Measurements from ENCODE around the gene STXBP6.
"Not testable (repeated sequence)": the region's sequence is repeated elsewhere in the genome, so short reads cannot be mapped to it uniquely, and the experiment has no call there.

Gene STXBP6

GRCh38 chr14:24944800-24945199 is 105.1 kb downstream of the STXBP6 start:
- no peaks in the 10 kb centered on the region for H3K36me3 ChIP-seq (ENCODE audit: control insufficient read depth in 1 of 2, insufficient read depth in 2 of 2, low read length in 2 of 2)
- H3K4me1 ChIP-seq (ENCODE audit: control insufficient read depth in 1 of 2, insufficient read depth in 2 of 2, low read length in 2 of 2) = peaks cover 0 to 4% of the 10 kb centered on the region in 2 donors
- H3K9me3 ChIP-seq (ENCODE audit: control insufficient read depth in 1 of 2, low read length in 2 of 2) = no peaks in the 10 kb centered on the region
- no peak overlapping the region for H3K27ac ChIP-seq (ENCODE audit: low read length)
- no peaks in the 10 kb centered on the region for H3K27me3 ChIP-seq (ENCODE audit: low read depth, low read length)
- H3K4me3 ChIP-seq (ENCODE audit: low read depth in 1 of 2, low read length in 2 of 2) = no peak overlapping the region

GRCh38 chr14:24943024-24943423 is 106.9 kb downstream of the STXBP6 start:
- no peak overlapping the region for H3K27ac ChIP-seq (ENCODE audit: low read length)
- no peaks in the 10 kb centered on the region for H3K36me3 ChIP-seq (ENCODE audit: control insufficient read depth in 1 of 2, insufficient read depth in 2 of 2, low read length in 2 of 2)
- H3K4me3 ChIP-seq (ENCODE audit: low read depth in 1 of 2, low read length in 2 of 2) = no peak overlapping the region
- no peaks in the 10 kb centered on the region for H3K9me3 ChIP-seq (ENCODE audit: control insufficient read depth in 1 of 2, low read length in 2 of 2)
- peaks cover 0 to 4% of the 10 kb centered on the region in 2 donors for H3K4me1 ChIP-seq (ENCODE audit: control insufficient read depth in 1 of 2, insufficient read depth in 2 of 2, low read length in 2 of 2)
- no peaks in the 10 kb centered on the region for H3K27me3 ChIP-seq (ENCODE audit: low read depth, low read length)

- H3K4me1 ChIP-seq (ENCODE audit: control insufficient read depth in 1 of 2, insufficient read depth in 2 of 2, low read length in 2 of 2) = peaks cover 0 to 4% of the 10 kb centered on the region in 2 donors
These were observed 108.2 kb downstream of the STXBP6 start for GRCh38 chr14:24941719-24942118.

GRCh38 chr14:24940213-24940783 is 109.6 kb downstream of the STXBP6 start:
- peaks cover 0 to 4% of the 10 kb centered on the region in 2 donors for H3K4me1 ChIP-seq (ENCODE audit: control insufficient read depth in 1 of 2, insufficient read depth in 2 of 2, low read length in 2 of 2)
- no peaks in the 10 kb centered on the region for H3K27me3 ChIP-seq (ENCODE audit: low read depth, low read length)
- no peak overlapping the region for H3K27ac ChIP-seq (ENCODE audit: low read length)
- H3K4me3 ChIP-seq (ENCODE audit: low read depth in 1 of 2, low read length in 2 of 2) = no peak overlapping the region
- no peaks in the 10 kb centered on the region for H3K36me3 ChIP-seq (ENCODE audit: control insufficient read depth in 1 of 2, insufficient read depth in 2 of 2, low read length in 2 of 2)
- H3K9me3 ChIP-seq (ENCODE audit: control insufficient read depth in 1 of 2, low read length in 2 of 2) = no peaks in the 10 kb centered on the region

More at GRCh38 chr14:24941719-24942118, 108.2 kb downstream of the STXBP6 start:
- Histone ChIP-seq H3K36me3 (ENCODE audit: control insufficient read depth in 1 of 2, insufficient read depth in 2 of 2, low read length in 2 of 2) (no peaks in the 10 kb centered on the region), H3K9me3 (ENCODE audit: control insufficient read depth in 1 of 2, low read length in 2 of 2) (no peaks in the 10 kb centered on the region), H3K27ac (ENCODE audit: low read length) (no peak overlapping the region), H3K4me3 (ENCODE audit: low read depth in 1 of 2, low read length in 2 of 2) (no peak overlapping the region), H3K27me3 (ENCODE audit: low read depth, low read length) (no peaks in the 10 kb centered on the region)

GRCh38 chr14:24938593-24938992 is 111.4 kb downstream of the STXBP6 start:
- H3K27ac ChIP-seq (ENCODE audit: low read length) = no peak overlapping the region
- no peaks in the 10 kb centered on the region for H3K36me3 ChIP-seq (ENCODE audit: control insufficient read depth in 1 of 2, insufficient read depth in 2 of 2, low read length in 2 of 2)
- H3K27me3 ChIP-seq (ENCODE audit: low read depth, low read length) = no peaks in the 10 kb centered on the region
- H3K4me3 ChIP-seq (ENCODE audit: low read depth in 1 of 2, low read length in 2 of 2) = no peak overlapping the region
- no peaks in the 10 kb centered on the region for H3K9me3 ChIP-seq (ENCODE audit: control insufficient read depth in 1 of 2, low read length in 2 of 2)
- peaks cover 4% of the 10 kb centered on the region in 2 donors for H3K4me1 ChIP-seq (ENCODE audit: control insufficient read depth in 1 of 2, insufficient read depth in 2 of 2, low read length in 2 of 2)

GRCh38 chr14:24937300-24937699 is 112.6 kb downstream of the STXBP6 start:
- peaks cover under 1 to 4% of the 10 kb centered on the region in 2 donors for H3K4me1 ChIP-seq (ENCODE audit: control insufficient read depth in 1 of 2, insufficient read depth in 2 of 2, low read length in 2 of 2)
- H3K27ac ChIP-seq (ENCODE audit: low read length) = no peak overlapping the region
- no peaks in the 10 kb centered on the region for H3K36me3 ChIP-seq (ENCODE audit: control insufficient read depth in 1 of 2, insufficient read depth in 2 of 2, low read length in 2 of 2)
- no peaks in the 10 kb centered on the region for H3K9me3 ChIP-seq (ENCODE audit: control insufficient read depth in 1 of 2, low read length in 2 of 2)
- no peaks in the 10 kb centered on the region for H3K27me3 ChIP-seq (ENCODE audit: low read depth, low read length)
- no peak overlapping the region for H3K4me3 ChIP-seq (ENCODE audit: low read depth in 1 of 2, low read length in 2 of 2)

GRCh38 chr14:24936773-24937172 is 113.2 kb downstream of the STXBP6 start:
- not testable (repeated sequence) for H3K27ac ChIP-seq (ENCODE audit: low read length)

GRCh38 chr14:24935796-24936195 is 114.2 kb downstream of the STXBP6 start:
- H3K4me1 ChIP-seq (ENCODE audit: control insufficient read depth in 1 of 2, insufficient read depth in 2 of 2, low read length in 2 of 2) = peaks cover 0 to 4% of the 10 kb centered on the region in 2 donors
- H3K4me3 ChIP-seq (ENCODE audit: low read depth in 1 of 2, low read length in 2 of 2) = no peak overlapping the region
- H3K27me3 ChIP-seq (ENCODE audit: low read depth, low read length) = no peaks in the 10 kb centered on the region
- no peaks in the 10 kb centered on the region for H3K36me3 ChIP-seq (ENCODE audit: control insufficient read depth in 1 of 2, insufficient read depth in 2 of 2, low read length in 2 of 2)
- H3K9me3 ChIP-seq (ENCODE audit: control insufficient read depth in 1 of 2, low read length in 2 of 2) = no peaks in the 10 kb centered on the region
- no peak overlapping the region for H3K27ac ChIP-seq (ENCODE audit: low read length)

More at GRCh38 chr14:24936773-24937172, 113.2 kb downstream of the STXBP6 start:
- H3K4me1 ChIP-seq (ENCODE audit: control insufficient read depth in 1 of 2, insufficient read depth in 2 of 2, low read length in 2 of 2); H3K4me3 ChIP-seq (ENCODE audit: low read depth in 1 of 2, low read length in 2 of 2); H3K9me3 ChIP-seq (ENCODE audit: control insufficient read depth in 1 of 2, low read length in 2 of 2); H3K27me3 ChIP-seq (ENCODE audit: low read depth, low read length); H3K36me3 ChIP-seq (ENCODE audit: control insufficient read depth in 1 of 2, insufficient read depth in 2 of 2, low read length in 2 of 2): not testable (repeated sequence)

- Histone ChIP-seq H3K9me3 (ENCODE audit: control insufficient read depth in 1 of 2, low read length in 2 of 2) (no peaks in the 10 kb centered on the region), H3K36me3 (ENCODE audit: control insufficient read depth in 1 of 2, insufficient read depth in 2 of 2, low read length in 2 of 2) (no peaks in the 10 kb centered on the region), H3K4me1 (ENCODE audit: control insufficient read depth in 1 of 2, insufficient read depth in 2 of 2, low read length in 2 of 2) (peaks cover 4 to 30% of the 10 kb centered on the region in 2 donors), H3K4me3 (ENCODE audit: low read depth in 1 of 2, low read length in 2 of 2) (no peak overlapping the region), H3K27me3 (ENCODE audit: low read depth, low read length) (no peaks in the 10 kb centered on the region), H3K27ac (ENCODE audit: low read length) (no peak overlapping the region)
These were observed 121.5 kb downstream of the STXBP6 start for GRCh38 chr14:24928386-24928900.

GRCh38 chr14:24927809-24928208 is 122.1 kb downstream of the STXBP6 start:
- Histone ChIP-seq H3K27ac (ENCODE audit: low read length) (no peak overlapping the region), H3K27me3 (ENCODE audit: low read depth, low read length) (no peaks in the 10 kb centered on the region), H3K36me3 (ENCODE audit: control insufficient read depth in 1 of 2, insufficient read depth in 2 of 2, low read length in 2 of 2) (no peaks in the 10 kb centered on the region), H3K4me3 (ENCODE audit: low read depth in 1 of 2, low read length in 2 of 2) (no peak overlapping the region), H3K9me3 (ENCODE audit: control insufficient read depth in 1 of 2, low read length in 2 of 2) (no peaks in the 10 kb centered on the region), H3K4me1 (ENCODE audit: control insufficient read depth in 1 of 2, insufficient read depth in 2 of 2, low read length in 2 of 2) (peaks cover 4 to 30% of the 10 kb centered on the region in 2 donors)

- no peaks in the 10 kb centered on the region for H3K27me3 ChIP-seq (ENCODE audit: low read depth, low read length)
These were observed 124.1 kb downstream of the STXBP6 start for GRCh38 chr14:24925771-24926374.

More at GRCh38 chr14:24925771-24926374, 124.1 kb downstream of the STXBP6 start:
- Histone ChIP-seq H3K27ac (ENCODE audit: low read length) (no peak overlapping the region), H3K4me3 (ENCODE audit: low read depth in 1 of 2, low read length in 2 of 2) (no peak overlapping the region), H3K36me3 (ENCODE audit: control insufficient read depth in 1 of 2, insufficient read depth in 2 of 2, low read length in 2 of 2) (no peaks in the 10 kb centered on the region), H3K4me1 (ENCODE audit: control insufficient read depth in 1 of 2, insufficient read depth in 2 of 2, low read length in 2 of 2) (peaks cover 4 to 30% of the 10 kb centered on the region in 2 donors), H3K9me3 (ENCODE audit: control insufficient read depth in 1 of 2, low read length in 2 of 2) (no peaks in the 10 kb centered on the region)

Measured in muscle layer of duodenum (tissue), 2 donors.